CD1c-positive myeloid dendritic cell (primary cell): ENCODE measurements around the gene IRX6.

ENCODE experiments used
- DNase-seq: peaks from one replicate; pipeline ENCODE4 v3.0.0-alpha.2; 2016; ENCODE audit errors: extremely low spot score

The IRX6 gene

DNA sequence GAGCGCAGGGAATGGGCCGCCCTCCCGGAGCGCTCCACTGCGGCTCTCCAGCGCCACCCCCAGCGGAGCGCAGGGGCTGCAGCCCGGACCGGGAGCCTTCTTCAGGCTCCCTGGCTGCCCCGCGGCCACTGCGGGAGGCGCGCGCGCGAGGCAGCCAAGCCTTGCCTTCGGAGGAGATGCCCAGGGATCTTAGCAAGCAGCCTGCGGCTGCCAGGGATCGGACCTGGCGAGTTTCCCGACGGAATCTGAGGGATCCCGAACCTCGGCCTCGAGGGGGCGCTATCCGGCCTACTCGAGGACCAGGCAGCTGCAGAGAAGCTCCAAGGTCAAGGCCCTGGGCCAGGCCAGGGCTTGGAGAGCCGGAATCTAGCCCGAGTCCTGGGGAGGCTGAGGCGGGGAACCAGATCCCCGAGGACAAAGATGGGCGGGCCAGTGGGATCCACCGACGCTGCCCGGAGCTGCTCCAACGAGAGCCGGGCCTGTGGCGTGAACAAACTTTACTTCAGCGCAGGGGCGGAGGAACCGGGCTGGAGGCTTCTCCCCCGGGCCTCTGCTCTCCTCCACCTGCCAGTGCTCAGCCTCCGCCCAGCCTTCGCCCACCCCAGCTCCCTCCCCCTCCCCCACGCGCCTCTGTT lies at the start of gene IRX6:
Gene IRX6, plus strand, starts transcription at position 567 of the 635 bp plus-strand sequence. CDS start 889 bp downstream, outside the sequence.
- no peak for DNase-seq

DNA sequence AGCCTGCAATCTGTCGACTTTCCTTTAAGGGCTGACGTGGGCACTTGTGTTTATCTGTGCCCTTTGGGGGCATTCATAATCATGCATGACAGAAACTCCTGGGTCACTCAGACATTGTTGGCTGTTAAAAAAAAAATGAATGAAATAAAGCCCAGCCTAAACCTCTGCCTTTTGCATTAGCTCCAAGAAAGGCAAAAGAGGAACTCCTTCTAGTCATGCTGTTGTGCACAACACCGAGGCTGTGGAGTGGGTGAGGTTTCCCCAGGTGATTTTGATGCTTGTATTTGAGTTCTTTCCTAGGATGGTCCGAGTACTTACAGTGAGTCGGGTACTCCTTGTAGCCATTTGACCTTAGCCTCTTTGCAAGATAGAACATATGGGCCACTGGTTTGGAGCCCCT lies 49.6 kb upstream of the IRX6 start:
- no peak for DNase-seq

DNA sequence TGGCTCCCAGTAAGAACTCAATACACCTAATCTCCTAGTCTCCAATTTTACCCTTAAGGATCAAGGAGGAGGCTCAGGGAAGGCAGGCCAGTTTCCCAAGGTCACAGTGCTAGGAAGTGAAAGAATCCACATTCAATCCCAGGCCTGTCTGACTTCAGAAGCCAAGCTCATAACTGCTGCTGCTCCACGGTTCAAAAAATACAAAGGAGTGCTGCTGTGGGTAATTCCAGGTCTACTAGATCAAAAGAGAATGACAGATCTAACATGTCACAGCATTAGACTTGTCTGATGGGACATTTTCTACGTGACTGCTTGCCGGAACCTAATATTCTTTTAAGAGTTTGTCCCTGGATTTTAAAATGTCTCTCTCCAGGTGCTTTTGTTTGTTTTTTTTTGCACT lies 48.8 kb upstream of the IRX6 start:
- no peak for DNase-seq

DNA sequence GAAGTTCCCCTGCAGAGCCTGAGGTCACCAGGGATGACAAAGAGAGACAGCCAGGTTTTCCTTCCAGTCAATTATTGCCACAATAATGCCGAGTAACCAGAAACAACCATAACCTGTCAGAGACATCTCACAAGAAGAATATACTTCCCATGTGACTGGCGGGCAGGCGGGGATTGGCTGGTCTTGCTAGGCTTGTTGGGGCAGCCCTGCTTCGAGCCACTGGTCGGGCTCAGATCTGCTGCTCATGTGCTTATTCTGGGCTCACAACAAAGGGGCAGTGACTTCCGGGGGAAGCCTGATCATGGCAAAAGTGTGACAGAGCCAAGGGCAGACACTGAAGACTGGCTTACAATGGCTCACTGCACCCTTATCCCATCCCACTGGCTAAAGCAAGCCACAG lies 48.1 kb upstream of the IRX6 start:
- DNase-seq: no peak

DNA sequence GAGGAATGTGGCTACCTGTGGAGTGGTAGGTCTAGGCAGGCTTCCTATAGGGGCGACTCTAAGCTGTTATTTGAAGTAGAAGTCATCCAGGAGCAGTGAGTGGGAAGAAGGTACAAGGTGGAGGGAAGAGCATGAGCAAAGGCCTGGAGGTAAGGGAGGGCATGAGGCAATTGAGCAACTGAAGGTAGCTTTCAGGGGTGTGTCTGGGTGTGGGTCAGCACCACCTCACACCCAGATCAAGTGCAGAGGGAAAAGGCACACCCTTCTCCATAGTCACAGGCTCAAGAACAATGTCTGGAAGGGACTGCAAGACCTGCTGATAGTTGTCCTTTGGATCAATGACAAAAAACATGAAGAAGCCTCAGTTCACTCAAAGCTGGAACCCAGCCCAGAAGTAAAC lies 46.5 kb upstream of the IRX6 start:
- DNase-seq: no peak

DNA sequence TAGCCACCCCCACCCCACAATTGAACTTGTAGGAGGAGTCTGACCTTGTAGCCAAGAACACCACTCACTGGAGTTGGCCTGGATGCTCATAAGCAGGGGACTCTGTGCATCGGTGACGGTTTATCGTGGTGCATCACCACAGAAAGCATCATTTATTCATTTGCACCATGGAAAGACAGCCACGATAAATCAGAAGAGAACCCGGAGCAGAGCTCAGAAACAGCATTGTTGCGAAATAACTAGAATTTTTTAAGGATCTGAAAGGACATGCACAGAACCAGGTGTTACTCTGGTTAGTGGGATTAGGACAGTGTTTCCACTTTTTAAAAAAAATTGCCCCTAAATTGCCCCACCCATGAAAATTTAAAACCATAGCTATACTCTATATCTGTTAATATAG lies 44.4 kb upstream of the IRX6 start:
- DNase-seq: no peak

DNA sequence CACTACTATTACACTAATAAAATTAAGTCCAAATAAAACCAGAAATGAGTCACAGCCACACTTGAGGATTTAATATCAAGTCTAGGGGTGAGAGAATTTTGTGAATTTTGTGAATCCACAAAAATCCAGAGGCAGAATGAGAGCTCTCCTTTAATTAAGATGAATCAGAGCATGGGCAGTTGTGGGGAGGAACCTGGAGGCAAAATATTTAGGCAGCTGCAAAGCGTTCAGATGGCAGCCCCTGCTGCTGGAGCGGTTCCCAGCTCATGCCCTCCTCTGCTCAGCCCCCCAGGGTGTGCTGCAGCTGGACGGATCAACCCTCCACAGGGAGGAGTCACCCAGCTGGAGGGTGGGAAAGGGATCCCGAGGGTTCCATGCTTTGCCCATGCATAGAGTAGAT lies 43.4 kb upstream of the IRX6 start:
- no peak for DNase-seq

DNA sequence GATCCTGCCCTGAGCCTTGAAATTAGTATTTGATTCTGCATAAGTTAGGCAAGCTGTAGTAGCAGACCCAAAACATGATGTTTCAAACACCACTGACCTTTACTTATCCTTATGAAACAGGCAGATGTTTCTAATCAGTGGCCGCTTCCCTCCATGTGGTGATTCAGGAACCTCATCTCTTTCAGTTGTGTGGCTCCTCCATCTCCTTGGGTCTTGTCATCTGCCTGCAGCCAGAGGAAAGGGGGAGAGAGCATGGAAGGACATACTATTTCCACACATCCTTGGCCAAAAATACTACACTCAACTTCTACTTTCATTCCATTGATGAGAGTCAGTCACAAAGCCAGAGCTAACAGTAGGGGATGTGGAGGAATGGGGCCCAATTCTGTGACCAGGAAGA lies 41.6 kb upstream of the IRX6 start:
- DNase-seq: no peak

DNA sequence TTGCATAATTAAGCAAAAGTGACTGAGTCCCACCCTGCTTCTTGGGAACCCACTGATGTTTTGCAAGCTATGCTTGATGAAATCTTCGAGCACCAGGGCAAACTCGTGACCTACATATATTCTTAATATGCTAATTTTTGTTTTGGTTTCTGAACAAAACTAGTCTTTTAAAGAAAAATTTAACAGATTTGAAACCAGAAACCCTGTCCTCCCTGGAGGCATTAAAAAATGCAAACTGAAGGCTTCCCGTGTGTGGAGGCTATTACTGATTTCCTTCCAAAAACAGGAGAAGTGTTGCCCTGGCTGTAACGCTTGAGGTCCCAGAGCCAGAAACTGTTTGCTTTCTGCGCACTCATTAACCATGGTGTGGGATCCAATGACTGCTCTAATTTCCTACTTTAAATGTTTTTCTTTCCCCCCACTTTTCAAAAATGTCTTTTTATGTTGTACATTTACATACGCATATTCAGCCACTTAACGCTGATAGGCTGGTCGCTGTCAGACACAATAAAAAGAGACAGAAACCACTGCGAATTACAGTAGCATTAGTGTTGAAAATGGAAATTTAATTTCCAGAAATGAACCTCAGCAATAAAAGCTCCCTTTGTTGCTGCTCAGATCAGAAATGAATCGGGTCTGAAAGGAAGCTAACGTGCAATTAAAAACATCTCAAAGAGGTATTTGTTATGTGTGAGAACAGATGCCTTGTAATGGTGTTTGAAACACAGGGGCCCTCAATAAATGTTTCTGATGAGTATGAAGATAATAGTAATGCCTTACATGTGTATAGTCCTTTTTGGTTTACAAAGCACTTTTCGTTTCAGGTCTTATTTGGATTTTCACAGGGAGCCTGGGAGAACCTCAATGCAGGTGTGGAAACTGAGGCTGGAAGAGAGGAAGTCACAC lies 39.9 kb upstream of the IRX6 start:
- no peak for DNase-seq

DNA sequence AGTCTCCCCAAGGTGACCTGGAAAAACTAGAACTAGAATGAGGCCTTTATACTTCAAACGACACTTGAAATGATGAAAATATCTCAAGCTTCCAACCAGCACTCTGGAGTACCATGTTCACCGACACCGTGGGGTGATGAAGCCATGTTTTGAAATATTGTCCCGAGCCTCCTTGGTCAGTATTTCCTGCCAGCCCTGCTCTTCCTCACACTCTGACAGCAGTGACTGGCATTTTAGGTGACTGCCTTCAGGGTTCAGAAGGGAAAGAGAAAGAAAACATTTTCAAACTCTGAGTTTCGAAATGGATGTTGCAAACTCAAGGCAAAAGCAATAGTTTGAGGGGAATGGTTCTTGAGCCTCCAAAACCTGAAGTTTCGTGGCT lies 39.3 kb upstream of the IRX6 start:
- DNase-seq: no peak

DNA sequence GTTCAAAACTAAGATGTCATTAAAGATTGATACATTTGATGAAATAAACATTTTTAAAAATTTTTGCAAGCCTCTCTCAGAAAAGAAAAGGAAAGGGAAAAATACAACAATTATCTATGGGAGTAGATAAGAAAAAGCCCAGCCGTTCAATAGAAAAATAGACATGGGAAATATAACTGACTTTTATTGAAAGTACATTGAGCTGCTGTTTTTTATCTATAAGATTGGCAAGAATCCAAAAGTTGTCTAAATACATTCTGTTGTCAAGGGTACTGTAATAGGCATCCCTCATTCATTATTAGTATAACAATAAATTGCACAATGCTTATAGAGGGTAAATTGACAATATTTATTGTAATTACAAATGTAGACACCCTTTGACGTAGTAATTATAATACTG lies 38.4 kb upstream of the IRX6 start:
- no peak for DNase-seq

DNA sequence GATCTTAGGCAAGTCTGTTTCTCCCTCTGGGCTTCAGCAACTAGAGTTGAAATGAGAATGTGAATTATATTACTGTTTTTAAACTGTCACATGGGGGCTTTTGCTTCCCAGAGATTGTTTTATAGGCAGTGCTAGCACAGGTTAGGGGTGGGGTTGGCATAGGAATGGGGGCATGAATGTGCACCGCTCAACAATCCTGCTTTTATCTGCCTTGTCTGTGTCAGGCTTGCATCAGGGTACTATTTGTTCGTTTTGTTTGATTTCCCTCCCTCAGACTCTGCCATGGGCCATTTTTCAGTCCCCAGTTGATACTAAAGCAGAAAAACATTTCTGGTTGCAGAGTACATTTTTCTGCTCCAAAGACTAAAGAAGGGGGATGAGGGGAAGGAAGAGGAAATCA lies 34.6 kb upstream of the IRX6 start:
- no peak for DNase-seq

DNA sequence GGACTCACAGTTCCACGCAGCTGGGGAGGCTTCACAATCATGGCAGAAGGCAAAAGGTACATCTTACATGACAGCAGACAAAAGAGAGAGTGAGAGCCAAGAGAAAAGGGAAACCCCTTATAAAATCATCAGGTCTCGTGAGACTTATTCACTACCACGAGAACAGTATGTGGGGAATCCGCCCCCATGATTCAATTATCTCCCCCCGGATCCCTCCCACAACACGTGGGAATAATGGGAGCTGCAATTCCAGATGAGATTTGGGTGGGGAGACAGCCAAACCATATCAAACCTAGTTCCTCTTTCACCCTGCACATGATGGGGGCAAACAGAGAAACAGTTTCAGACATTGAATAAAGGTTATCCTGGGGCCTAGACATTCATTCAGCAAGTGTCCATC lies 32.2 kb upstream of the IRX6 start:
- no peak for DNase-seq

DNA sequence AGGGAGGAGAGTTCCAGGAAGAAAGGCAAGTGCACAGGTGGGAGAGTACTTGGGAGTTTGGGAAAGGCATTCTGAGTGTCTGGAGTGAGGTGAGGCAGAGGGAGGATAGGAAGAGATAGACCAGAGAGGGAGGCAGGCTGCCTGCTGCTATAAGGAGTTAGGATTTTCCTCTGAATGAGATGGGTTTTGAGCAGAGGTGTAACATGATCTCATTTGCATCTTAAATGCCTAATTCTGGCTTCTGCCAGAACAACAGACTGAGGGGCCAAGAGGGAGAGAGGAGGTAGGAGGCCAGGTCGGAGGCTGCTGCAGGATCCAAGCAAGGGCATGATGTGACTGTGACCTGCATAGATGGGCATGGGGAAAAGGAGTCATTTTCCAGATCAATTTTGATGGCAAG lies 31.5 kb upstream of the IRX6 start:
- DNase-seq: no peak

DNA sequence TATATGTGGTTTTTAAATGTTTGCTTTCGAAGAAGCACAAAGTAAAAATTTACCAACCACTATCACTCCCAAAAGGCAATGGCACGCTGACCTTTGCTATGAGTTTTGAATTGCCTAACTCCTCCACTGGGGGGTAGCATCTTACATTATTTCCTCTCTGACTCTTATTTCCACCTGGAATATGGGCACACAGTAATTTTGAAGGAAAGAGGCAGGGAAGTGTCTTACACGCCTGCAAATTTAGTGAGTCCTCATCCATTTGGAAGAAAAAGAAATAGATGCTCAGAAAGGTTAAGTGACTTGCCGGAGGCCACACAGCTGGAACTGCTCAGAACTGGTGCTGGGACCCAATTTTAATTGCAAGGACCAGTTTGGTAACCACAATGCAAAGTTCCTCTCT lies 29.9 kb upstream of the IRX6 start:
- no peak for DNase-seq

DNA sequence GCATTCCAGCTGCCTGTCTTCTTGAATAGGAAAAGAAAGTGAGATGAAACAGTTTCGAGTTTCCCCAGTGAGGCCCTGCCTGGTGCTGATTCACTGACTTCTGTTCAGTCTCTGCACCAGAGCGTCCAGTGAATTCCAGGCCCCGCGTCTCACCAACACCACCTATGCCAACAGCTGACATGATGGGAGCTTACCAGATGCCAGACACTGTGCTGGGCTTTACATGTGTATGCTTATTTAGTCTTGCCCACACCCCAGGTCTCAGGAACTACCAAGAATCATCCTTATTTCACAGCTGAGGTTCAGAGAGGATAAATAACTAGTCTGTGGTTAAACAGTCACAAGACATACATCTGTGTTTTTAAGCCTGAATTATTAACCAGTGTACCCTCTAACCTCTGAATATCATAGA lies 29.1 kb upstream of the IRX6 start:
- no peak for DNase-seq

DNA sequence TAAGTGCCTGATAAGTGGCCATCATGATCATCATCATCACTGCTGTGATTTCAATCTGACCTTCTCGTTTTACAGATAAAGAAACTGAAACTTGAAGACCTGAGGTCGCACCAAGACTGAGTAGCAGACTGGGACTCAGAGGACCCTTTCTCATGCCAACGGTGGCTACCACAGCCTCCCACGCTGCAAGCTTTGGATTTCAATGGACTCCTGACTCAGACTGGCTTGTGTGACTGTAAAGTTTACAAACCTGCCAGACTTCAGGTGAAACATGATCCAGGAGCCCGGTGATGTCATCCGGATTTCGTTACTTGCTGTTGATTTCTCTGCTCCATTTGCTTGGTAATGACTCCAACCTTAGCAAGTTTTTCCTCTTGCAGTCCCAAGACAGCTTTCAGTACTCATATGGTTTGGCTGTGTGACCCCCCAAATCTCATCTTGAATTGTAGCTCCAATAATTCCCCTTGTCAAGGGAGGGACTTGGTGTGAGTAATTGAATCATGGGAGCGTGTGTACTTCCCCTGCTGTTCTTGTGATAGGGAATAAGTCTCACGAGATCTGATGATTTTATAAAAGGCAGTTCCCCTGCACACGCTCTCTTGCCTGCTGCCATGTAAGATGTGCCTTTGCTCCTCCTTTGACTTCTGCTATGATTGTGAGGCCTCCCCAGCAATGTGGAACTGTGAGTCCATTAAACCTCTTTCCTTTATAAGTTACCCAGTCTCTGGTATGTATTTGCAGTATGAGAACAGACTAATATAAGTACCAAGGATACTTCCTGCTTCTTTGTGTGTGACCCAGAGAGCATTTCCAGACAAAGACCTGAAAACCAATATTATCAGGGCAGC lies 26.7 kb upstream of the IRX6 start:
- no peak for DNase-seq

DNA sequence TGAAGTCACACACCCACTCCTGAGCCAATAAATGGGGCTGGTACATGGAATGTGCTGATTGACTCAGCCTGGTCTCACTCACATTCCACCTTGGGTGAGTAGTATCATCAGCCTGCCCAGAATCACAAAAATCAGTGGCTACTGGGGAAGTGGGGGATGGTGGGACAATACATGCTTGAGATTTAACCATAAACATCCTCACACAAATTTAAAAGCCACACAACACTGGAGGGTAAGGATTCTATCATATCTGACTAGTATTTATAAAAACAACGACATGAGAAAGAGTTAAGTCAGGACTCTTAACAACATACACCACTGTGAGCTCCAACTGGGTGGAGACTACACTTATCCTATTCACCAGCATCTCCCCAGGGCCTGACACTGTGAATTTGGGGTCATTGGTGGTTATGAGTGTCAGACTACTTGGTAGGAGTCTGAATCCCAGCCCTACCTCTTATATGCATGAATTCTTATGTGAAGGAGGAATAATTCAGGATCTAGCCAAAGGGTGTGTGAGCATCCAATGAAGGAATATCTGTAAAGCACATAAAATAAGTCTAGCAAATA lies 26.0 kb upstream of the IRX6 start:
- no peak for DNase-seq

DNA sequence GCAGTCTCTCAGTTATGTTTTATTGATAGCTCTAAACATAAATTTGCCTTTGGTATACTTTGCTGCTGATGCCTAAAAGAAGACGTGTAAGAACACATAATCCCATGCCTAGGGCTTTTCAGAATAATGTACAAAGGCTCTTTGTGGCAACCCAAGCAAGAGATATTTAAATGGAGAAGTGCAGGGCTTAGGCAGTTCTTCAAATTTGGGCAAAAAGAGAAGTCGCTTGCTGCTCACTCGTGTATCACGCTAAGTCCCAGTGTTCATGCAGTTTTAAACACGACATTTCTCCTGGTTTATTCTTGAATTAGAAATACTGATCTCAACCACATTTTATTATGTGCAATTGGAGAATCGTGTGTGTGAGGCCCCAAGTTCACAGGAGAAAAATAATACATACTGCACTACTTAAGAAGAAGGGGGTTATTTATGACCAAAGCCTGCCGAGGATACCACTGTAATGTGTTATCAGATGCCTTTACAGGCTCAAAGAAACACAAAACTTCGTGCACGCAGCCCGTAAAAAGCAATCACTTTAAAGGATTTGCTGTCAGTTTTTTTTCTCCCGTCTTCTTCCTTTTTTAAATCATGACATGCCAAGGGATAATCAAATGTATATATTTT lies 22.5 kb upstream of the IRX6 start:
- peak; percentile 1 for DNase-seq

DNA sequence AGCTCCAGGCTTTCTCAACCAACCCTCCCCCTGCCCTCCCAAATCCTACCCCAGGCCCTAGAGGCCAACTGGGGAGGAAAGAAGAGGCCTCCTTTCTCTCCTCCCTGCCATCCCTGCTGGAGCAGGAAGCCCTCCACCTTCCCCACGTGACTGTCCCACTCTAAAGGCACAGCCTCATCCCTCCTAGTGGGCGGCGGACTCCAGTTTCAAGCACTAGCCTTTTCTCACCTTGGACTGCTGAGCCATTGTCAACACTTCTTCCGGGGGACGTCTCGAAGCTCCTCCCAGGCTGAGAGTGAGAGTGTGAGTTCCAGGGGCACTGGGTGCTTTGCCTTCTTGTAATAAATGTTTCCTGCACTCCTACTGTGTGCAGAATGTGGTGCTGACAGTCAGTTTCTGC lies 21.4 kb upstream of the IRX6 start:
- DNase-seq: no peak

DNA sequence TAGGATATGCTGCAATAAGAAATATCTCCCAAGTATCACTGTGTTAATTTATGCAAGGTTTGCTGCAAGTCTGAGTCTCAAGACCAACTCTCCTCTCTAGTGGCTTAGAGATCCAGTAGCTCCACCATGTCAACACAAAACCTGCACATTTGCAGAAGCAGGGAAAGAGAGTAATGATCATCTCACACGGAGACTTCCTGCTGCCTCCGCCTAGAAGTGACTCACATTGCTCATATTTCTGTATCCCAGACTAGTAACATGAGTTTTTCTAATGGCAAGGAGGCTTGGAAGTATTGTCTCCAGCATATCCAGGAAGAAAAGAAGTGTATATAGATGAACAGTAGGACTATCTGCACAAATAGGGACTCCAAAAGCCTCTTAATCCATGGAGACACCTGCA lies 15.0 kb upstream of the IRX6 start:
- DNase-seq: no peak

DNA sequence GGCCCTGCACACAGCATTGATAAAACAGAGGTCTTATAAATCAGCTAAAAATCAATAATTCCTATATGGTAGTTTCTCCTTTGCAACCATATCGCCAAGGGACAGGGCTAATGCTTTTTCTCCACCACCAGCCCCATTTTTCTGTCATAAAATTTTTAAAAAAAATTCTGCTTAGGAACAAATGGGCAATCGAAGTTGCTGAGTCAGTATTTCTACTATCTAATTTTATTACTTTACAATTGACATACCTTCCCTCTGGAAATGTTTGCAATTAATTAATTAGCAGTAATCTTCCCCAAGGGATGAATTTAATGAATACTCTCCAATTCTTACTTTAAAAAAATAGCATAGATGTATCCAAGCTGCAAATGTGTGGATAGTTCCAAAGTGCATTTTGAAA lies 1.7 kb upstream of the IRX6 start:
- DNase-seq: no peak
